Loucy (cell line): Measurements from ENCODE around the gene ETV5.

Source experiments
- H2AFZ ChIP-seq: fragments of 200-600 bp; sonication (generic); 2 replicates; pipeline ENCODE4 v1.6.0; 2016; ENCODE audit warnings: antibody characterized with exemption, mild to moderate bottlenecking, low read length, moderate library complexity
- H3F3A ChIP-seq: fragments of 200-600 bp; 2 replicates; pipeline ENCODE4 v1.6.0; 2016; ENCODE audit warnings: antibody characterized with exemption, low read depth, mild to moderate bottlenecking
- H3K27me3 ChIP-seq: fragments of 200-600 bp; sonication (generic); 2 replicates; pipeline ENCODE4 v1.6.1; 2014; ENCODE audit warnings: low read length, mild to moderate bottlenecking; ENCODE audit not compliant: insufficient read depth, poor library complexity, severe bottlenecking
- H3K36me3 ChIP-seq: fragments of 200-600 bp; sonication (generic); 2 replicates; pipeline ENCODE4 v1.6.1; 2016; ENCODE audit warnings: low read length; ENCODE audit not compliant: insufficient read depth
- H3K4me1 ChIP-seq: fragments of 200-600 bp; sonication (generic); 2 replicates; pipeline ENCODE4 v1.5.1; 2014; ENCODE audit warnings: low read length, mild to moderate bottlenecking; ENCODE audit not compliant: insufficient read depth, poor library complexity, severe bottlenecking
- H3K4me2 ChIP-seq: fragments of 200-600 bp; sonication (generic); 2 replicates; pipeline ENCODE4 v1.6.0; 2014; ENCODE audit warnings: antibody characterized with exemption, low read length, low read depth, mild to moderate bottlenecking; ENCODE audit not compliant: poor library complexity, severe bottlenecking
- H3K4me3 ChIP-seq: fragments of 200-600 bp; sonication (generic); 2 replicates; pipeline ENCODE4 v1.5.1; 2014; ENCODE audit warnings: low read length, mild to moderate bottlenecking, mixed read lengths; ENCODE audit not compliant: poor library complexity, severe bottlenecking
- H3K79me2 ChIP-seq: fragments of 200-600 bp; sonication (generic); 2 replicates; pipeline ENCODE4 v1.6.1; 2014; ENCODE audit warnings: low read length; ENCODE audit not compliant: insufficient read depth
- H3K9ac ChIP-seq: fragments of 200-600 bp; sonication (generic); 2 replicates; pipeline ENCODE4 v1.6.0; 2014; ENCODE audit warnings: mild to moderate bottlenecking, low read depth, low read length, moderate library complexity; ENCODE audit not compliant: poor library complexity, severe bottlenecking
- H3K9me2 ChIP-seq: fragments of 200-600 bp; sonication (generic); replicated peaks from 2 replicates; pipeline ENCODE4 v1.6.1; 2016; ENCODE audit warnings: low read depth, low read length, mixed read lengths
- H3K9me3 ChIP-seq: fragments of 200-600 bp; sonication (generic); 2 replicates; pipeline ENCODE4 v1.6.1; 2014; ENCODE audit warnings: mild to moderate bottlenecking, antibody characterized with exemption, low read length, low read depth; ENCODE audit not compliant: insufficient read depth
- H4K20me1 ChIP-seq: fragments of 200-600 bp; sonication (generic); 2 replicates; pipeline ENCODE4 v1.6.0; 2014; ENCODE audit warnings: antibody characterized with exemption, low read length, mild to moderate bottlenecking; ENCODE audit not compliant: insufficient read depth, poor library complexity, severe bottlenecking
- CTCF ChIP-seq: fragments of 200-600 bp; sonication (generic); conservative IDR thresholded peaks from 2 replicates; pipeline ENCODE4 v1.5.1; 2014; ENCODE audit warnings: mild to moderate bottlenecking, antibody characterized with exemption, low read length
- EZH2phosphoT487 ChIP-seq: fragments of 200-600 bp; IDR thresholded peaks from 2 replicates; pipeline ENCODE4 v1.6.1; 2018; ENCODE audit warnings: antibody characterized with exemption, mild to moderate bottlenecking, moderate library complexity, borderline replicate concordance

ETV5 gene

GRCh38 chr3:185998136-185998535 is 110.8 kb downstream of the ETV5 start:
- Histone ChIP-seq H3K36me3 (no peaks in the 10 kb centered on the region), H3K9me2 (no peaks in the 10 kb centered on the region), H3K4me3 (no peak overlapping the region), H3F3A (no peaks in the 10 kb centered on the region), H3K79me2 (no peaks in the 10 kb centered on the region), H3K27me3 (no peaks in the 10 kb centered on the region), H4K20me1 (no peaks in the 10 kb centered on the region), H3K9me3 (no peaks in the 10 kb centered on the region), H3K4me1 (peaks cover 5% of the 10 kb centered on the region), H2AFZ (no peak overlapping the region), H3K9ac (no peak overlapping the region), H3K4me2 (no peak overlapping the region)
- no peak for TF ChIP-seq EZH2phosphoT487
- no peak for TF ChIP-seq CTCF

GRCh38 chr3:185997130-185997529 is 111.8 kb downstream of the ETV5 start:
- Histone ChIP-seq H3K36me3 (no peaks in the 10 kb centered on the region), H3K4me3 (no peak overlapping the region), H3K9ac (no peak overlapping the region), H3K4me1 (peaks cover 5% of the 10 kb centered on the region), H3K9me2 (no peaks in the 10 kb centered on the region), H2AFZ (no peak overlapping the region), H3K4me2 (no peak overlapping the region), H3F3A (no peaks in the 10 kb centered on the region), H3K9me3 (no peaks in the 10 kb centered on the region), H4K20me1 (no peaks in the 10 kb centered on the region), H3K27me3 (no peaks in the 10 kb centered on the region), H3K79me2 (no peaks in the 10 kb centered on the region)
- no peak for TF ChIP-seq CTCF
- no peak for TF ChIP-seq EZH2phosphoT487
